ENCODE results near the gene TMOD3. TPM values are rescaled to one million over a fixed set of nuclear protein-coding genes. Genes with fewer than 3 reads are reported as not detected.

The TMOD3 gene
- total and polyA plus RNA-seq, 5 experiments from 2014 or later, result 27.6 to 56.7 (median 32.6) TPM

DNA sequence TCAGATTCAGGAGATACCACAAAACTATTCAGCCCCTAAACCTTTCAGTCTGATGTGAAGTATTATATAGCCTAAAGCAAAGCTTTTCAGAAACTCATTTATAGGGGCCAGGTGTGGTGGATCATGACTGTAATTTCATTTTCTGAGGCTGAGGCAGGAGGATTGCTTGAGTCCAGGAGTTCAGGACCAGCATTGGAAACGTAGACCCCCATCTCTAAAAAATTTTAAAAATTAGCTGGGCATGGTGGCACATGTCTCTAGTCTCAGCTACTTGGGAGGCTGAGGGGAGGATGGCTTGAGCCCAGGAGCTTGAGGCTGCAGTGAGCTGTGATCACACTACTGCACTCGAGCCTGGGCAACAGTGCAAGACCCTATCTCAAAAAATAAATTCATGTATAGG is 60.0 kb downstream of the TMOD3 start:
- Mint-ChIP-seq H3K36me3 (peaks cover 5 to 62% (median 25%) of the 10 kb centered on the region in 3 donors), H3K27ac (no peak overlapping the region), H3K4me1 (peaks cover 0 to 4% (median 2%) of the 10 kb centered on the region in 4 donors), H3K27me3 (no peaks in the 10 kb centered on the region), H3K9me3 (peaks cover 0 to 3% (median 0%) of the 10 kb centered on the region in 9 donors), H3K4me3 (no peak overlapping the region)
- POLR2A ChIA-PET, result interaction anchor here (0.6 kb wide), 2 partner anchors 44 to 289 kb away, joined by 3 to 4 read pairs; no protein-coding TSS in a partner anchor
- ATAC-seq (no peak), DNase-seq (no peak)

- H3K4me1 Mint-ChIP-seq, result peaks cover 0 to 3% (median 0%) of the 10 kb centered on the region in 4 donors
- H3K27ac Mint-ChIP-seq, result peak overlapping the region in 1 of 10 donors; percentile 0
- peaks cover 0 to 90% (median 41%) of the 10 kb centered on the region in 3 donors for H3K36me3 Mint-ChIP-seq
- no peak overlapping the region for H3K4me3 Mint-ChIP-seq
- no peak for ATAC-seq
- DNase-seq, result no peak
- POLR2A ChIA-PET, result interaction anchor here (0.6 kb wide), 1 partner anchor 671 kb away, joined by 4 read pairs; no protein-coding TSS in a partner anchor
- no peaks in the 10 kb centered on the region for H3K9me3 Mint-ChIP-seq
- H3K27me3 Mint-ChIP-seq, result no peaks in the 10 kb centered on the region
These were observed 75.0 kb downstream of the TMOD3 start for GRCh38 chr15:51904421-51904820.

DNA sequence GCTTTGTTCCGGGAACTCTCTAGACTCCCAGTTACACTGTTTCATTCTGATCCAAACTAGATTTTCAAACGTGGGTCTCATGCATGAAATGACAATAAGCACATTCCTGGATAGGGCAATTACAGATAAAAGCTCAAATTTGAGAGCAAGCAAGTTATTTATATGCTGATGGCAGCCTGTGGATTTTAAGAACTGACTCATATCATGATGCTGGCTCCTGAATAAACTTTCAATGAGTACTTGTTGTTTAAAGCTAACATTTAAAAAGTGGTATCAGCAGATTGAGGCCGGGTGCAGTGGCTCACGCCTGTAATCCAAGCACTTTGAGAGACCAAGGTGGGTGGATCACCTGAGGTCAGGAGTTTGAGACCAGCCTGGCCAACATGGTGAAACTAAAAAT is 75.5 kb downstream of the TMOD3 start:
- Mint-ChIP-seq H3K27ac (peak overlapping the region in 1 of 10 donors; percentile 0), H3K4me1 (peaks cover 0 to 3% (median 0%) of the 10 kb centered on the region in 4 donors), H3K9me3 (no peaks in the 10 kb centered on the region), H3K27me3 (no peaks in the 10 kb centered on the region), H3K36me3 (peaks cover 0 to 87% (median 42%) of the 10 kb centered on the region in 3 donors), H3K4me3 (no peak overlapping the region)
- ATAC-seq, result no peak
- POLR2A ChIA-PET, result interaction anchor here (0.6 kb wide), 1 partner anchor 670 kb away, joined by 4 read pairs; no protein-coding TSS in a partner anchor
- DNase-seq, result no peak

- Mint-ChIP-seq H3K4me1 (peaks cover 0 to 3% (median 0%) of the 10 kb centered on the region in 4 donors), H3K27ac (no peak overlapping the region), H3K4me3 (no peak overlapping the region), H3K36me3 (peaks cover 0 to 82% (median 34%) of the 10 kb centered on the region in 3 donors), H3K27me3 (no peaks in the 10 kb centered on the region), H3K9me3 (no peaks in the 10 kb centered on the region)
- POLR2A ChIA-PET, result interaction anchor here (0.6 kb wide), 1 partner anchor 56 kb away, joined by 4 read pairs; no protein-coding TSS in a partner anchor
- no peak for ATAC-seq
- DNase-seq, result no peak
These were observed 77.8 kb downstream of the TMOD3 start for GRCh38 chr15:51907136-51907862.

GRCh38 chr15:51908316-51908715 is 78.9 kb downstream of the TMOD3 start:
- Mint-ChIP-seq H3K9me3 (no peaks in the 10 kb centered on the region), H3K36me3 (peaks cover 0 to 81% (median 32%) of the 10 kb centered on the region in 3 donors), H3K27ac (peak overlapping the region in 1 of 10 donors; percentile 37), H3K27me3 (no peaks in the 10 kb centered on the region), H3K4me3 (no peak overlapping the region), H3K4me1 (peaks cover 0 to 3% (median 0%) of the 10 kb centered on the region in 4 donors)
- POLR2A ChIA-PET, result interaction anchor here (0.6 kb wide), 1 partner anchor 55 kb away, joined by 4 read pairs; no protein-coding TSS in a partner anchor
- no peak for ATAC-seq
- DNase-seq, result no peak

DNA sequence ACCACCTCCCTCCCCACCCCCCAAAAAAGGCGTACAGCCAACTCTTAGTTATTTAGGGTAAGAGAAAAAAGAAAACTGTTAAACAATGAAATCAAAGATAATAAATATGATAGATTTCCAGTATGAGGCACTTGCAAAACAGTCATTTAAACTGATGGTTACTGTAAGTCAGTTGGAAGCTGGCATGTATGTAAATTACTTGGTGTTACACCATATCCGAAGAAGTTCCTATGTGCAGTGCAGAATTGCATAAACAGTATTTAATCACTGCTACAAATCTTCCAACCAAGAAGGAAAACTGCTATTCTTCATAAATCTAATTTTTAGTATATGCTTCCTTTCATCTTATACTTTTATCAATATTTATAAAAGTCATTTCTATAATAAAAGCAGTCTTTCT is 80.1 kb downstream of the TMOD3 start:
- Mint-ChIP-seq H3K27me3 (no peaks in the 10 kb centered on the region), H3K4me3 (no peak overlapping the region), H3K36me3 (peaks cover 0 to 72% (median 28%) of the 10 kb centered on the region in 3 donors), H3K27ac (peak overlapping the region in 1 of 10 donors; percentile 70), H3K9me3 (no peaks in the 10 kb centered on the region), H3K4me1 (peaks cover 0 to 3% (median 0%) of the 10 kb centered on the region in 4 donors)
- POLR2A ChIA-PET, result no interaction called here
- DNase-seq, result no peak
- no peak for ATAC-seq

DNA sequence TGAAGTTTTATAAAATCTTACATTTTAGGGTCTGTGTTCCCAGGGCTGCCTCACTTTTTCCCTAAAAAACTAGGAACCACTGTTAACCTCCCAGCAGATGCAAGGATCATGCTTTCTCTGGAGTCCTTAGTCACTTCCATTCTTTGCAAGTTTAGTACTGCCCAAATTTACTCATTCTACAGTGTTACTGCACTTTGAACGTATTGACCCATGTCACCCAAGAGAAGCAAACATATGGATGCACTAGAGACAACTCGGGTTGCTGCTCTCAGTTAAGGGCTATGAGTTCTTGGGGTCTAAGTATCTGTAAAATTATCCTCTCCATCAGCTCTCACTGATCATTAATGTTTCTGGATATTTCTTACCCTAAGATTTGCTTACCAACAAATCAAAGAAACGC is 83.1 kb downstream of the TMOD3 start:
- Mint-ChIP-seq H3K36me3 (peaks cover 0 to 71% (median 21%) of the 10 kb centered on the region in 3 donors), H3K9me3 (no peaks in the 10 kb centered on the region), H3K27me3 (no peaks in the 10 kb centered on the region), H3K27ac (no peak overlapping the region), H3K4me1 (no peaks in the 10 kb centered on the region), H3K4me3 (no peak overlapping the region)
- POLR2A ChIA-PET, result no interaction called here
- no peak for DNase-seq
- ATAC-seq, result no peak

GRCh38 chr15:51917493-51917892 is 88.0 kb downstream of the TMOD3 start:
- H3K9me3 Mint-ChIP-seq, result no peaks in the 10 kb centered on the region
- POLR2A ChIA-PET, result no interaction called here
- DNase-seq, result no peak
- no peaks in the 10 kb centered on the region for H3K27me3 Mint-ChIP-seq
- H3K4me1 Mint-ChIP-seq, result peaks cover 0 to 3% (median 0%) of the 10 kb centered on the region in 4 donors
- peak overlapping the region in 1 of 10 donors; percentile 3 for H3K27ac Mint-ChIP-seq
- H3K4me3 Mint-ChIP-seq, result no peak overlapping the region
- peaks cover 3 to 65% (median 5%) of the 10 kb centered on the region in 3 donors for H3K36me3 Mint-ChIP-seq
- ATAC-seq, result no peak

- H3K36me3 Mint-ChIP-seq, result peaks cover 2 to 56% (median 3%) of the 10 kb centered on the region in 3 donors
- no peaks in the 10 kb centered on the region for H3K9me3 Mint-ChIP-seq
- DNase-seq, result no peak
- POLR2A ChIA-PET, result interaction anchor here (1.3 kb wide), 1 partner anchor 11 kb away, joined by 3 read pairs; no protein-coding TSS in a partner anchor
- peak overlapping the region in 5 of 10 donors; percentile 11 to 46 (median 35) for H3K27ac Mint-ChIP-seq
- no peaks in the 10 kb centered on the region for H3K27me3 Mint-ChIP-seq
- peaks cover 0 to 3% (median 0%) of the 10 kb centered on the region in 4 donors for H3K4me1 Mint-ChIP-seq
- H3K4me3 Mint-ChIP-seq, result no peak overlapping the region
- no peak for ATAC-seq
These were observed 95.0 kb downstream of the TMOD3 start for GRCh38 chr15:51924156-51925068.

DNA sequence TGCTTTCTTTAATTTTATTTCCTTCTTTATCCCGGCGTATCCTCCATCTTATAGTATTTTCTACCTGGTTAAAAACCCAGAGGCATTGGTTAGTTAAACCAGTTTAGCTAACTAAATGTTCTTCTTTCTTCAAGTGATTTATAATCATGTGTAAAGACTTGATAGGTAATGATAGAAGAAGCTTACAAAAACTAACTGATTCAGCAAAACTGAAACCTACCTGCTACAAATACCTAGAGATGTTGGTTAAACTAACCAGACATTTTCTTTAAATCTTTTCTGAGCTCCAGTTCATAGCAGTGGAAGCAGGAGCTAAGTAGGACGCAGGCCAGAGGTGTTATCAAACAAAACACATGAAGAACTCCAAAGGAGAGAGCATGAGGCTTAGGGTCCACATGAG is 97.4 kb downstream of the TMOD3 start:
- H3K4me3 Mint-ChIP-seq, result no peak overlapping the region
- no peaks in the 10 kb centered on the region for H3K27me3 Mint-ChIP-seq
- DNase-seq (no peak), ATAC-seq (no peak)
- POLR2A ChIA-PET, result no interaction called here
- peaks cover 0 to 60% (median under 1%) of the 10 kb centered on the region in 3 donors for H3K36me3 Mint-ChIP-seq
- H3K9me3 Mint-ChIP-seq, result no peaks in the 10 kb centered on the region
- no peaks in the 10 kb centered on the region for H3K4me1 Mint-ChIP-seq
- H3K27ac Mint-ChIP-seq, result peak overlapping the region in 4 of 10 donors; percentile 0 to 27 (median 13)

- H3K4me3 Mint-ChIP-seq, result no peak overlapping the region
These were observed 101.6 kb downstream of the TMOD3 start for GRCh38 chr15:51931016-51931415.

DNA sequence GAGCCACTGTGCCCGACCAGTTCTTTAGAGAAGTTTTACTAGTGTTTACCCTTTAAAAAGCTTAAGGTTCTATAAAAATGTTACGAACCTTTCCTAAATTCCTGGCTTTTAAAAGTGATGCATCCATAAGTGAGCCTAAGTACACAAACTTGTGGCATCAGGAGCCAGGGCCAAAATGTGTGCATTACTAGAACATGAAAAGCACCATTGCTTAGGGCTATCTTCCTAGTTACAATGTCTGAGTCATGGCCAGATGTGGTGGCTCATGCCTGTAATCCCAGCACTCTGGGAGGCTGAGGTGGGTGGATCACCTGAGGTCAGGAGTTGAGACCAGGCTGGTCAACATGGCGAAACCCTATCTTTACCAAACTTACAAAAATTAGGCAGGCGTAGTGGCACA is 102.2 kb downstream of the TMOD3 start:
- H3K4me3 Mint-ChIP-seq, result peak overlapping the region in 1 of 10 donors; percentile 38
- no peak for ATAC-seq
- H3K9me3 Mint-ChIP-seq, result no peaks in the 10 kb centered on the region
- peaks cover 0 to 45% (median 0%) of the 10 kb centered on the region in 3 donors for H3K36me3 Mint-ChIP-seq
- no peaks in the 10 kb centered on the region for H3K27me3 Mint-ChIP-seq
- H3K4me1 Mint-ChIP-seq, result peaks cover 0 to 10% (median 1%) of the 10 kb centered on the region in 4 donors
- DNase-seq, result no peak
- POLR2A ChIA-PET, result no interaction called here
- H3K27ac Mint-ChIP-seq, result peak overlapping the region in 2 of 10 donors; percentile 29 to 41

More at GRCh38 chr15:51931016-51931415, 101.6 kb downstream of the TMOD3 start:
- Mint-ChIP-seq H3K36me3 (peaks cover 0 to 42% (median 0%) of the 10 kb centered on the region in 3 donors), H3K27me3 (no peaks in the 10 kb centered on the region), H3K27ac (peak overlapping the region in 1 of 10 donors; percentile 63), H3K4me1 (peaks cover 0 to 10% (median 1%) of the 10 kb centered on the region in 4 donors), H3K9me3 (no peaks in the 10 kb centered on the region)
- no peak for DNase-seq
- ATAC-seq, result no peak
- POLR2A ChIA-PET, result no interaction called here

Data from naive thymus-derived CD8-positive, alpha-beta T cell (primary cell).